Stimulated activated CD4-positive, alpha-beta T cell treated with anti-CD3 and anti-CD28 coated beads, TNF-alpha, amount 100 ng/mL, for 1 hour (primary cell): ENCODE measurements around the gene LHX5.
A peak's percentile ranks its signal among the peaks of the same experiment; 100 is the strongest.
"Not testable (repeated sequence)": the region's sequence is repeated elsewhere in the genome, so short reads cannot be mapped to it uniquely, and the experiment has no call there.

Experiments
- DNase-seq, 3 donors: peaks; one replicate each; pipeline ENCODE4 v3.0.0-alpha.2; 2020; ENCODE audit warnings: low read depth in 3 of 3, low spot score in 1 of 3

Gene LHX5

GRCh38 chr12:113471619-113472171 is at the start of gene LHX5:
TSS of gene LHX5 (minus strand) at chr12:113471871. CDS start at chr12:113471498, 373 bp downstream.
- DNase-seq, result no peak

GRCh38 chr12:113519464-113520307 is 48.0 kb upstream of the LHX5 start:
- DNase-seq, result no peak

- DNase-seq, result no peak
Observed at GRCh38 chr12:113515082-113515856, 43.6 kb upstream of the LHX5 start.

GRCh38 chr12:113514602-113515001 is 42.9 kb upstream of the LHX5 start:
- DNase-seq, result no peak

GRCh38 chr12:113512568-113512967 is 40.9 kb upstream of the LHX5 start:
- DNase-seq, result no peak

- DNase-seq, result no peak
Observed at GRCh38 chr12:113506867-113507266, 35.2 kb upstream of the LHX5 start.

GRCh38 chr12:113505941-113506340 is 34.3 kb upstream of the LHX5 start:
- no peak for DNase-seq

- DNase-seq, result no peak
Observed at GRCh38 chr12:113504917-113505316, 33.2 kb upstream of the LHX5 start.

- DNase-seq, result no peak
Observed at GRCh38 chr12:113500782-113501311, 29.2 kb upstream of the LHX5 start.

GRCh38 chr12:113500306-113500675 is 28.6 kb upstream of the LHX5 start:
- no peak for DNase-seq

- no peak for DNase-seq
Observed at GRCh38 chr12:113498490-113498889, 26.8 kb upstream of the LHX5 start.

- DNase-seq, result no peak
Observed at GRCh38 chr12:113497693-113498092, 26.0 kb upstream of the LHX5 start.

GRCh38 chr12:113495941-113496340 is 24.3 kb upstream of the LHX5 start:
- DNase-seq, result not testable (repeated sequence)

GRCh38 chr12:113488322-113488721 is 16.7 kb upstream of the LHX5 start:
- DNase-seq, result no peak

GRCh38 chr12:113486722-113487121 is 15.1 kb upstream of the LHX5 start:
- DNase-seq, result no peak

GRCh38 chr12:113485330-113485729 is 13.7 kb upstream of the LHX5 start:
- no peak for DNase-seq

- no peak for DNase-seq
Observed at GRCh38 chr12:113482334-113482733, 10.7 kb upstream of the LHX5 start.

- no peak for DNase-seq
Observed at GRCh38 chr12:113480336-113480971, 8.8 kb upstream of the LHX5 start.

GRCh38 chr12:113479590-113480335 is 8.1 kb upstream of the LHX5 start:
- DNase-seq, result peak in 1 of 3 donors; percentile 25

- no peak for DNase-seq
Observed at GRCh38 chr12:113479216-113479589, 7.5 kb upstream of the LHX5 start.
